ENCODE data around the gene RIOK3.
"Not testable (repeated sequence)": the region's sequence is repeated elsewhere in the genome, so short reads cannot be mapped to it uniquely, and the experiment has no call there.

The RIOK3 gene

DNA sequence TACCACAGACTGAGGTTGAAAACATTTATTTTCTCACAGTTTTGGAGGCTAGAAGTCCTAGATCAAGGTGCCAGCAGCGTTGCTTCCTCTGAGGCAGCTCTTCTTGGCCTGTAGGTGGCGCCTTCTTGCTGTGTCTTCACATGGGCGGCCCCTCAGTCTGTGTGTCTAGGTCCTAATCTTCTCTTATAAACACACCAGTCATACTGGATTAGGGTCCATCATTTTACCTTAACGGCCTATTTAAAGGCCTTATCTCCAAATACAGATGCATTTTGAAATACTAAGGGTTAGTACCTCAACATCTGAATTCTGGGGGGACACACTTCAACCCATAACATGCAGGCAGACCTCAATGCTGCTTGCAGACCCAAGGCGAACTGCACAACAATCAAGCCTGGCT lies 45.8 kb downstream of the RIOK3 start:
- peak; percentile 71 for DNase-seq

DNA sequence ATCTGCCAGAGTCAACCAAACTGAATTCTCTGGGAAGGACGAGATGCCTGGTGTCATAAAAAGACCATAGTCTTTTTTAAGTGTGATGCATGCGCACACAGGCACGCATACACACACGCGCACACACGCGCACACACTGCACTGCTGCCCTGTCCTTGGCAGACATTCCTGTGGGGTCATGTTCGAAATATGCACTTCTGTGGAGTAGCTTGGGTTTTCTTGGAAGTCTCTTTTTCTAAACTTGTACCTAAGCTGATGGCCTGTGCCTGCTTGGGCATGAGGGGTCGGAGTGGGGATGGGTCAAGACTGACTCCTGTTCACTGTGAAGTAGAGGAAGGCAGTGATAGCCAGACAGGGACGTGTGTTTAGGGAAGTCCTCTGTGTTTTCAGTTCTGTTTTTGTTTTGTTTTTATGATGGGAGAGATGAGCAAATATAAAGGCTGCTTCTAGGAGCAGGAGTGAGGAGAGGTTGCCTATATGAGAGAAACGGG lies 46.2 kb downstream of the RIOK3 start:
- no peak for DNase-seq

DNA sequence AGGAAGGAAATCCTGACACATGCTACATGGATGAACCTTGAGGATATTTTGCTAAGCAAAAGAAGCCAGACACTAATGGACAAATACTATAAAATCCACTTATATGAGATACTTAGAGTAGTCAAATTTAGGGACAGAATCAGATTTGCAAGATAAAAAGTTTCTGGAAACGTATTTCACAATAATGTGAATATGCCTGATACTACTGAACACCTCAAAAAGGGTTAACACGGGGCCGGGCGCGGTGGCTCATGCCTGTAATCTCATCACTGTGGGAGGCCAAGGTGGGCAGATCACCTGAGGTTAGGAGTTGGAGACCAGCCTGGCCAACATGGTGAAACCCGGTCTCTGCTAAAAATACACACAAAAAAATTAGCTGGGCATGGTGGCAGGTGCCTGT lies 48.5 kb downstream of the RIOK3 start:
- DNase-seq, result no peak

DNA sequence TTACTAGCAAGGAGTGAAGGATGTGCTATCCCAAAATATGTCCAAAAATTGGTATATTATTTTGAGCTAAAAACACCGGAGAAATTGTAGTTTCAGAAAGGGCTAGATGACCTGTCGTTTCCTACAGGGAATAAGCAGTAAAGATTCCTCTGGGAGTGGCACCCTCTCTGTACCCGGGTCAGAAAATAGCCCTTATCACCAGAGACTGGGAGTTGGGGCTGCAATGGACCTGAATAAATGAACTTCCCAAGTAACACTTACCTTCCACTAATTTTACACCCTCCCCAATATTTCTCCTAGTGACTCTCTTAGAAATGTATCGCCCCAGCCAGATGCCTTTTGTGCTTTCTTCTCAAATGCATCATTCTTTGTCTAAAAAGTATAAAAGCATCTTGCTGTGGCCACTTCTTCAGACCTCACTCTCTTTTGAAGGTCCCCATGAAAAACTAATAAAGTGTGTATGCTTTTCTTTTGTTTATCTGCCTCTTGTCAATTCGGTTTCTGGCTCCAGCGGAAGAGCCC lies 49.5 kb downstream of the RIOK3 start:
- no peak for DNase-seq

DNA sequence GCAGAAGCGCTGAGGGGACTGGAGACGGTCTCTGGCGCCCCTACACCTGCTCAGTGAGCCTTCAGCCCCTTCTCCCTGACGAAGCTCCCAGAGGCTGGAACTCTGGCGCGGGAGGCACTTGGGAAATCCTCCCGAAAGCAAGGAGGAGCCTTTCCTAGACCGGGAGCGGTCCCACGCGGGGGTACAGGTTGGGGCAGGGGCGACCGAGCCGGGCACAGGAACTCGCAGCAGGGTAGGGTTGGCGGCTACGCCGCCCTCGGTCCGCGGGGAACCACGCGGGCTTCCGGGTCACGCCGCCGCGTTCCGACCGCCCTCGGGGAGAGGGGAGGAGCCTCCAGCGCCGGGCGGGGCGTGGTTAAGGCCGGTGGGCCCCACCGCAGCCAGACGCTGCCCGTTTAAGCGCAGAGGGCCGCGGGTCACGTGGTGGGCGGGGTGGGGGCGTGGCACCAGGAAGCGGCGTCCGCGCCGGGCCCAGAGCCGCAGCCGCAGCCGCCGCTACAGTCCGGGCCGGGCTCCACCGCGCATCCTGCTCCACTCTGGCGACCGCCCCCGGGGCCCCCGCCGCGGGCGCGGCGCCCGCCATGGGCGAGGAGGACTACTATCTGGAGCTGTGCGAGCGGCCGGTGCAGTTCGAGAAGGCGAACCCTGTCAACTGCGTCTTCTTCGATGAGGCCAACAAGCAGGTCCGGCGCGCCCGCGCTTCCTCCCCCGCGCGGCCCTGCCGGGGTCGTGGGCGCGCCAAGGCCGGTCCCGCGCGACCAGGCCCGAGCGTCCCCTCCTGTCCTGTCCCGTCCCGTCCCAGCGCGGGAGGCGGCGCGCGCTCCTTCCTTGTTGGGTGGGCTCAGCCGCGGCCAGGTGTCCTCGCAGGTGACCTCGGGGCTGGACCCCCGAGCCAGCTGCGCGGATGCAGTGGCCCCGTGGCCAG lies 50.2 kb downstream of the RIOK3 start, which contains the start of gene RMC1:
TSS of gene RMC1 (plus strand) at position 474 of the 925 bp plus-strand sequence. CDS start at position 582, 108 bp downstream.
- peak; percentile 92 for DNase-seq

DNA sequence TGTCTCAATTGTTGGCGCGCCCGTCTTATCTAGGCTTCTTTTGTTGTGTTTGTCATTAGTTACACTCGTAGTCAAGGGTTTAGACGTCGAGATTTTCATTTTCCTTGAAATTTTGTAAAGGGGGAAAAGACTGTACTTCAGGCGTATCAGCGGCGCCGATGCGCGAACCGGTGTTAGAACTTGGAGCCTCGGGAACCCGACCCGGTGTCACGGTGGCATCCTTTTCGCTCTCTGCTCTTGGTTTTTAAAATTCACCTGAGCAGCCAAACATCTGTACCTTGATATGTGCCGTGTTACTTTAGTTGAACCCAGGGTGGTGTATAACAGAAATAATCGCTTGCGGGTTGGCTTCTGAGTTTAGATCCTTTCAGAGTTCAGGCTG lies 50.9 kb downstream of the RIOK3 start:
- DNase-seq, result no peak

DNA sequence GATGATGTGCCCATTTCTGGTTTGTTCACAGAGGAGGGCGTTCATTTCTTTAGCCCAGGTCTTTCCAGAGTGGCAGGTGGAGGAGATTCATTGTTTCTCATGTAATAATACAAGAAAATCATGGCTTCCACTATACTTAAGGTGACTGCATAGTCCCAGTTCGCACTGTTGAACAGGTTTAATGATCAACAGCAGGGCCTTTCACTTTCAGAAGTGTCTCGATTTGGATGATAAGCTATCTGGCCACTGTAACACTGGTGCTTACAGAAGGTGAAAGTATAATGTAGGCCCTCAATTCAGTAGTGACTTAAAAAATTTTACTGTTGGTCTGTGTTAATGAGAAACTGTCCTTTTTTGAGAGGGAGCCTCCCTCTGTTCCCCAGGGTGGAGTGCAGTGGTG lies 51.6 kb downstream of the RIOK3 start:
- no peak for DNase-seq

DNA sequence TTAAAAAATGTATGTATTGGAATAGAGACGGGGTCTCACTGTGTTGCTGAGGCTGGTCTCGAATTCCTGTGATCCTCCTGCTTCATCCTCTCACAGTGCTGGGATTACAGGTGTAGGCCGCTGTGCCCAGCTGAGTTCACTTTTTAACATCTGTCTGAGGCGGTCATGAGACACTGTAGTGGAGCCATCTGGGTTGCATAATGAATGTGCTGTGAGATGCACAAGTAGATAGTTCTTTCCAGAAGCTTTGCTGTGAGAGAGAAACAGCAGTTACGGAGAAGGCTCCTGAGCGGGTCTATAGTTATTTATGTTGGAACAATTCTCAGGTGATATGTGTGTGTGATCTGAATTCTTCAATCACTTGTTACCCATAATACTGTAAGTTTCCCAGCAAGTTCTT lies 53.3 kb downstream of the RIOK3 start:
- DNase-seq, result no peak

DNA sequence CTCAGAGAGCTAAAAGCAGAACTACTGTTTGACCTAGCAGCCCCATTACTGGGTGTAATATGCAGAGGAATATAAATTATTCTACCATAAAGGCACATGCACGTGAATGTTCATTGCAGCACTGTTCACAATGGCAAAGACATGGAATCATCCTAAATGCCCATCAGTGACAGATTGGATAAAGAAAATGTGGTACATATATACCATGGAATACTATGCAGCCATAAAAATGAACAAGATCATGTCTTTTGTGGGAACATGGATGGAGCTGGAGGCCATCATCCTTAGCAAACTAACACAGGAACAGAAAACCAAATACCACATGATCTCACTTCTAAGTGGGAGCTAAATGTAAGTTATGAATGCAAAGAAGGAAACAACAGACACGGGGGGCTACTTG lies 57.8 kb downstream of the RIOK3 start:
- not testable (repeated sequence) for DNase-seq

DNA sequence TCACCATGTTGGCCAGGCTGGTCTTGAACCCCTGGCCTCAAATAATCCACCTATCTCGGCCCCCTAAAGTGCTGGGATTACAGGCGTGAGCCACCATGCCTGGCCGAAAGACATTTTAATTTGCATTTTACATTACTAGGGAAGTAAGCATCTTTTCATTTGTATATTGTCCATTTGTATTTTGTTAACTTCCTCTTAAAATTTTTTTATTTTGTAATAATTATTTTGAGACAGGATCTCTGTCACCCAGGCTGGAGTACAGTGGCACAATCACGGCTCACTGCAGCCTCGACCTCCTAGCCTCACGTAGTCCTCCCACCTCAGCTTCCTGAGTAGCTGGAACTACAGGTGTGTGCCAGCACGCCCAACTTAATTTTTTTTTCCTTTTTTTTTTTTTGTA lies 59.1 kb downstream of the RIOK3 start:
- not testable (repeated sequence) for DNase-seq

DNA sequence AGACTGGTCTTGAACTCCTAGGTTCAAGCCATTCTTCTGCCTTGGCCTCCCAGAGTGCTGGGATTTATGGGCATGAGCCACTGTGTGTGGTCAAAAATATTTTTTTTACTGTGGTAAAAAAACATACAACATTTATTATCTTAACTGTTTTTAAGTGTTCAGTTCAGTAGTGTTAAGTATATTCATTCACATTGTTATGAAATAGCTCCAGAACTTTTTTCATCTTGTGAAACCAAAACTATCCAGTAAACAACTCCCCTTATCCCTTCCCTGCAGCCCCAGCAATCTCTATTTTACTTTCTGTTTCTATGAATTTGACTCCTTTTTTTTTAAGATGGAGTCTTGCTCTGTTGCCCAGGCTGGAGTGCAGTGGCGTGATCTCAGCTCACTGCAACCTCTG lies 59.6 kb downstream of the RIOK3 start:
- no peak for DNase-seq

DNA sequence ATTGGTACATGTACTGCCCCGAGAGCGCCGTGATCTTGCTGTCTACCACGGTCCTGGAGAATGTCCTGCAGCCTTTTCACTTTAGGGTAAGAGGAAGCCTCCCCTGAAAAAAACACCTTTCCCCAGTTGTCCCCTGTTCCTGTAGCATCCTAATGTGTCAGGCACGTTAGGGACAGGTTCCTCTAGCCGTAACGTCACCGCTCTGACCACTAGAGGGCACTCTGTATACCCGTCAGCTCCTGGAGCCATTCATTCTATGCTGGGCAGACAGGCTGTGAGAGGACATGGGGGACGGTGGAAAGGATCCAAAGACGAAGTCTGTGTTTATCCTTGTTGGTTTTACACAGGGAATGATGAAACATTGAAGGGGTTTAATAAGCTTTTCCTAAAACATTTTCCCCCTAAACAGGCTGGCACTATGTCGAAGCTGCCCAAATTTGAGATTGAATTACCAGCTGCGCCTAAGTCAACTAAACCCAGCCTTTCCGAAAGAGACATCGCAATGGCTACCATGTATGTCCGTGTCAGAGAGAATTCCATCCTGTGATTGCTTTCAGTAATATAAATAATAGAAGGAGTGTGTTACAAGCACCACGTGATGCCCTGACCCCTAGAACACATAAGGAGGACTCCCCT lies 62.9 kb downstream of the RIOK3 start:
- DNase-seq, result peak; percentile 70

DNA sequence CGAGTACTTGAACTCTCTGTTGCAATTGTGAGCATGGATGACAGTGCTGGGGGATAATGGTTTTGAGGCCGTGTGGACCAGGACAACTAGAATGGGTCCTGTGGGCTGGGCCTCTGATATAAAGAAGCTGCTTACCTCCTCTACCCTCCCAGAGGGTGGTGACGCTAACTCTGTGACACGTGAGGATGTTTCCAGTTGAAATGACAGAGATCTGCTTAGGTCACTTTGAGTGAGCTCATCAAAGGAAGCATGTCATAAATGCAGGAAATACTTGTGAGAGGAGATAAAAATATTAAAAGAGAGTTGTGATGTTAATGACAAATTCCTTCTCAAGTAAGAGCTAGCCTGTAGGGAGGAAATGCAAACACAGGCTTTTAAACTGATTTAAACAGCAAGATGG lies 66.6 kb downstream of the RIOK3 start:
- no peak for DNase-seq

DNA sequence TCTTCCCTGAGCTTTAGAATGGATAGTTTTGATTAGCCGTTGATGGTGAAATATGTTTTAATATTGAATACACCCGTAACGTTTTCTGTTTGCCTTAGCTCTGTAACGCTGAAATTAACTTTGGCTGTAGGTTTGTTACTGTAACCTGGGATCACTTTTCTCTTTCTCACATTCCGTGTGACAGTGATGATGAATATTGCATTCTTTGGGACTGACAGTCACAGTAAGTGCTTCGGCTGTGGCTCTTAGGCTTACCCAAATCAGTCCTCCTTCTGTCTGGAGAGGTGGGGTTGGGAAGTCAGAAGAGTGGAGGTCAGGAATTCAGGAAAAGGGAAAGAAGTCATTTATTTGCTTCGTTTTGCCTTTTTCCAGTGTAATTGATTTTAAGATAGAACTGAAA lies 68.2 kb downstream of the RIOK3 start:
- no peak for DNase-seq

DNA sequence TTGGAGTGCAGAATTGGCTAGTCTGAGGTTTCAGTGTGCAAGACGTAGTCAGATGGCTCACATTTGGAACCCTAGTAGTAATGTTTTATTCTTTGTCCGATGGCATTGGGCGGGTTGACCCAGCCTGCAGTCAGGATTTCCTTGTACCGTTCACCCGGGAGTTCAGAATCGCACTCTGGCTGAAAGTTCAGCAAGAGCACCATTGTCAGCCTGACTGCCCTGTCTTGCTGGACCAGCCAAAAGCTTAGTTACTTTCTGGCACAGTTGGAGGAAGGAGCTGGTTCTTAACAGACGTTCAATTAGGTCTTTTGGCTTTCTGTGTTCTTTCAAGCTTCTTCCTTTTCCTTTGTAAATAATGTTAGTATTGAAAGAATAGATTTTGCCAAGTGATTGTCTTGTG lies 68.8 kb downstream of the RIOK3 start:
- DNase-seq, result no peak

DNA sequence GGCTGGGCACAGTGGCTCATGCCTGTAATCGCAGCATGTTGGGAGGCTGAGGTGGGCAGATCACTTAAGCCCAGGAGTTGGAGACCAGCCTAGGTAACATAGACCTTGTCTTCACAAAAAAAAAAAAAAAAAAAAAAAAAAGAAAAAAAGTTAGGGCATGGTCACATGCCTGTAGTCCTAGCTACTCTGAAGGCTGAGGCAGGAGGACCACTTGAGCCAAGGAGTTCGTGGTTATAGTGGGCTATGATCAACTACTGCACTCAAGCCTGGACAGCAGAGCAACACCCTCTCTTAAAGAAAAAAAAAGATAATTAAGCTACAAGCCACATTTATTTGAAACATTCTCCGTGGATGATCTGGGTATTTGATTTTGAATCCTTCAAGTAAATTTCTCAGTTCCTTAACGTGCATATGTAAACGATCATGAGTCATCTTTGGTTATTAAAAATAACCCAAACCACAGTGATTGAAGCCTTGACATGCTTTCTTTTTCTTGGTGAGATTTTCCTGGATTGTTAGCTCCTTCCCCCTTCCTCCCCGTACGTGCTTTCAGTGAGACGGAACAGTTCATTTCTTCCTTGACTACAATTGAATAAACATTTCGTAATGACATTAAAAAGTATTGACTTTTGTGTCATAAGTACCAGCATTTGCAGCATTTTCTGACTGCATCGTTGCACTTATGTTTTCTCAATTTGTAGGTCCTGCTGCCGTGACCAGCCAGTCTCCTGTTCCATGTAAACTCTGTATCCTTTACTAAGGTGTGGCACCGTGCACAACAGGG lies 70.5 kb downstream of the RIOK3 start:
- DNase-seq, result no peak

DNA sequence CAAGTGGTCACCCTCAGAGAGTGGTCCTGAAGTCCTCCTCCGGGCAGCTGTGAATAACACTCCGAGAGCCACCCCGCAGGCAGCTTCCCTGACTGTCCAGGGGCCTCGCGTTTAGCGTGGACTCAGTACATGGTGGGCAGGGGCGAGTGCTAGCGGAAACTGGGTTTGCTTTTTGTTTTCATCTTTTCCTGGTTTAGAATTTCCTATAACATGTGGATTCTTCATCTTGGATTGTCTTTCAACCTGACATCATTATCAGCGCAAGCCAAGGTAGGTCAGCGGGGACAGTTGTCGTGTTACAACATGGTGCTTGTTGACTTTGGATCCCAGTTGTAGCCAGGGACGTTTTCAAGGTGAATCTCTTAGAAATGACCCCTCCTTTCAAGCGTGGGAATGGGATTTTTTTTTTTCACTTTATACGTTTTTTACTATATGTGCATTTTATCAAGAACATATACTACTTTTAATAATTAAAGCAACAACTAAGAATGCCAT lies 71.2 kb downstream of the RIOK3 start:
- no peak for DNase-seq

DNA sequence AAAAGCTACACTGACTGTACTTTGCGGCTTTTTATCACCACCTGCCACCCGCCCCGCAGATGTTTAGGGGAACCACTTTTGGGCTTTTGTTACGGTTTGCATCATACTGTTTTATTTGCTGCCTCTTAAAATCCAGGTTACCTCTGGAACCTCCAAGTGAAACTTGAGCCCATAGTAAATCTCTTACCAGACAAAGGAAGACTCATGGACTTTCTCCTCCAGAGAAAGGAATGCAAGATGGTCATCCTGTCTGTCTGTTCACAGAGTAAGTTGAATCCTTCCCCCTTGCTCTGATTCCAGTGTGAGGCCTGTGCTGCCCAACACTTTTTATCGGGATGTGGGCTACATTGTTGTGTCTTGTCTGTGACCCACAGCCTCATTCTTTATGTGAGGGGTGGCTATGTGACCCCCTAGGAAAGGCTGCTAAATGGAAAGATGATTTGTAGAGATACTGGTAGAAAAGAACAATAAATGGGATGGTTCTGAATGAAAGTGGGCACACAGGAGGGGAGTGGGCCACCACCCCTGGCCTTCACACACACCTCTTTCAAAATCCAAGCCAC lies 73.5 kb downstream of the RIOK3 start:
- no peak for DNase-seq

DNA sequence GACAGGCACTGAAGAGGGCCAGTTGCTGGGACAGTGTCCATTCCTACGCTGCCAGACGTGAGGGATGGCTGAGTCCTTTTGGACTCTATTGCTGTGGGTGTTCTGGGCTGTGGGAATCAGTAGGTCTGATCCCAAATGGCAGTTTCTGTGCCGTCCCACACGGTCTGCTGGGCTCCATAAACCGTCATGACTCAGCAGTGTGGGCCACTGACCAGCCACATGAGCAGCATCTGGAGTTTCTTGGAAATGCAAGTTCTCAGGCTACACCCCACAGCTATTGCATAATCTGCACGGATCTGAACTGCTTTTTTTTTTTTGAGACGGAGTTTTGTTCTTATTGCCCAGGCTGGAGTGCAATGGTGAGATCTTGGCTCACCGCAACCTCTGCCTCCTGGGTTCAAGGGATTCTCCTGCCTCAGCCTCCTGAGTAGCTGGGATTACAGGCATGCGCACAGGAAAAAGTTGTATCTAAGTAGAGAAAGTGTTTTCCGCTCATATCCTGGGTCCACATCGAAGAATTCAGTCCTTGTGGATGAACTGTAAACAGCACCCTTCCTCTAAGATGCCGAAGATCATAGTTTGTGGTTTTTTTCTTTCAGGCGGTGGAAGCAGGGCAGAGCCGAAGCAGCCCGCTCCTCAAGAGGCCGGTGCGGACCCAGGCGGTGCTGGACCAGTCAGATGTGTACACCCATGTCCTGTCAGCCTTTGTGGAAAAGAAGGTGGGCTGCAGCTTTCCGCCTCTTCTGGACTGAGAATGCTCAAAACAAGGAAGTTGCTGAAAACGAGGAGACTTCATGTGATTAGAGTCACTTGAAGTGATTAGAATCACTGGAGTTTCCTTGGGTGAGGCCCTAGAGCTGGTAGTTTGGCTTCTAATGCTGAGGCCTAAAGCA lies 75.7 kb downstream of the RIOK3 start:
- no peak for DNase-seq

DNA sequence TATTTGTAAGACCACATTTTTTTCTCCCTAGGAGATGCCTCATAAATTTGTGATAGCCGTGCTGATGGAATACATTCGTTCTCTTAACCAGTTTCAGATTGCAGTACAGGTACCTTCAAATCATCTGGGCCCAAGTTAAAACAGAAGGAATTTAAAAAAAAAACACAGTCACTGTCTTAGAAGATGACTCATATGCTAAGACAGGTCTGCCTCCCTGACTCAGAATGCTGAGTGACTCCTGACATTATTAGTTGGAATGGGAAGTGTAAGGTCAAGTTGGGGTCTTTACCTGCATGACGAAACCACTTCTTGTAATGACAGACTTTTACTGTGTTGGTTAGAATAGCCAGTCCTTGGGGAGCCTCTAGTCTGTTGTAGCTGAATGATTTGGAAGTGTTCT lies 76.5 kb downstream of the RIOK3 start:
- DNase-seq, result no peak

DNA sequence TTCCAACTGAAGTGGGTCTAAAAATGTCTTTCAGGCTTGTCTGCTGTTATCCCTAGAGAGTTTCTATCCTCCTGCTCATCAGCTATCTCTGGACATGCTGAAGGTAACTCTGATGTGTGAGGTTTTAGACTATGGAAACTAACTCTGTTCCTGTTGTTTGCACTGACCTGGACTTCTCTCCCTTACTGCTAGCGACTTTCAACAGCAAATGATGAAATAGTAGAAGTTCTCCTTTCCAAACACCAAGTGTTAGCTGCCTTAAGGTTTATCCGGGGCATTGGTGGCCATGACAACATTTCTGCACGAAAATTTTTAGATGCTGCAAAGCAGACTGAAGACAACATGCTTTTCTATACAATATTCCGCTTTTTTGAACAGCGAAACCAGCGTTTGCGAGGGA lies 77.1 kb downstream of the RIOK3 start:
- no peak for DNase-seq

DNA sequence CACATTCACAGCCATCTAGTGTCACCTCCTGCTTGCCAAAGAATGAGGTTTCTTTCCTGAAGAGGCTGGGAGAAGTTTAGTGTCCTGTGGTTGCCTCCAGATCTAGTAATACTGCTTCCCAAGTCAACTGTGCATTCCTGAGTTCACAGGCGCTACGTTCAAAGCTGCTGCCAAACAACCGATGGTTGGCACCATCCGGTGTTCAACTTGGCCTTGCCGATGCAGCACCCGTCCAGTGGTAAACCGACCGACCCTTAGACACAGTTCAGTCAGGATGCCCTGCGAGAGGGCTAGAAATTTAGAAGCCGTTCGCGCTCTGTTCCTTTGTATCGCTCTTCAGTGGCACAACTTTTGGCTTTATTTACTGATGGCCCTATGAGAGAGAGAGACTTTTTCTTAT lies 78.8 kb downstream of the RIOK3 start:
- no peak for DNase-seq
